CD4-positive, alpha-beta T cell treated with Interferon gamma for 1 hour (primary cell): ENCODE measurements around the gene PPP1R3D.

Experiments
- DNase-seq: peaks from one replicate; pipeline ENCODE4 v3.0.0-alpha.2; 2020

PPP1R3D gene

GRCh38 chr20:59947376-59947775, 7.3 kb upstream of the PPP1R3D start:
- DNase-seq: no peak

DNA sequence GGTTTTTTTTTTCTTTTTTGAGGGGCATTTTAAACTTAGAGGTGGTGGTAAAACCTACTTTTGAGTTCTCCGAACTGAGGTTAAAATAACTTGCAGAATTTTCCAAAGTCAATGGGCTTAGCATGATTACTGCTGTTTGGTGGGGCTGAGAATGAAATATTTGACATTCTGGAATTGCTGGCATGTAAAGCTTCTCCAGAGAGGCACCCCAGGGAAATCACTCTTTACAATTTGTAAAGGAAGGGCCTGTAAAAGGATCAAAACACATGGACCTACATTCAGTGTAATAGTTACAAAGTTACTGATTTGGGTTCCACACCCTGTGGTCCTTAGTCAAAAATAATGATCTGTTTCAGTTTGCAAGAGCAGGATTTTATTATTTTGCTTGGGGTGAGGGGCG, 5.6 kb upstream of the PPP1R3D start:
- no peak for DNase-seq

DNA sequence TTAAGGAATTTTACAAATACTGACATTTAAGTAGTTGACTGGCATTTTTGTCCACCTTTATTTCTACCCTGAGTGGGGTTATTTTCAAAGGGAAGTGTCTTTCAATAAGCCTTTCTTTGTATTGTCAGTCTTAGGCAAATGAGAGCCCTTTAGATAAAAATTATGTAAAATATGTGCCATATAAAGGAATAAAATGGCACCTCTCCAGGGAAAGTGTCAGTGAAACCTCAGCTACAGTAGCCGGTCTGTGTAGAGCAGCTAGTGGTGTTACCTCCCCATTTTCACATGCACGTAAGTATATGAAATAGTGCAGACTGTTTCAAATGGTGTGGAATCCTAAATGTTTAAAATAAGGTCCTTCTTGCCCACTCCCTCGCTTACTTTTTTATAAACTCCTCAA, 5.1 kb upstream of the PPP1R3D start:
- DNase-seq: no peak

DNA sequence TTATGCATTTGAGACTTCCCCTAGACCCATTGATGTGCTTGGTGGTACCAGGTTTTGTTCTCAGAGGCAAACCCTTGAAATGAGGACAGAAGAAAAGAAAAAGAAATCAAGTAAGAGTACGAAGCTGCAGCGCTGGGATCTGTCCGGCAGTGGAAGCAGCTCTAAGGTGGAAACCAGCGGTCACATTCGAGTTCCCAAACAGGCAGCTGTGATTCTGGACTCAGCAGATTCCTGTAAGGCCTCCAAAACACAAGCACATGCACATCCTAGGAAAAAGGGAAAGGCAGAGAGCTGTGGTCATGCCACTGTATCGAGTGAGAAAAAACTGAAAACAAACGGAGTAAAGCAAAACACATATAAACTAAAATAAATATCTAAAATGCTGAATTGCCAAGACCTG, 4.6 kb upstream of the PPP1R3D start:
- DNase-seq: no peak

GRCh38 chr20:59942245-59942644, 2.1 kb upstream of the PPP1R3D start:
- no peak for DNase-seq

GRCh38 chr20:59940956-59941294, 820 bp upstream of the PPP1R3D start:
- no peak for DNase-seq

- DNase-seq: no peak
Measured at GRCh38 chr20:59939879-59940128, 301 bp downstream of the PPP1R3D start.

DNA sequence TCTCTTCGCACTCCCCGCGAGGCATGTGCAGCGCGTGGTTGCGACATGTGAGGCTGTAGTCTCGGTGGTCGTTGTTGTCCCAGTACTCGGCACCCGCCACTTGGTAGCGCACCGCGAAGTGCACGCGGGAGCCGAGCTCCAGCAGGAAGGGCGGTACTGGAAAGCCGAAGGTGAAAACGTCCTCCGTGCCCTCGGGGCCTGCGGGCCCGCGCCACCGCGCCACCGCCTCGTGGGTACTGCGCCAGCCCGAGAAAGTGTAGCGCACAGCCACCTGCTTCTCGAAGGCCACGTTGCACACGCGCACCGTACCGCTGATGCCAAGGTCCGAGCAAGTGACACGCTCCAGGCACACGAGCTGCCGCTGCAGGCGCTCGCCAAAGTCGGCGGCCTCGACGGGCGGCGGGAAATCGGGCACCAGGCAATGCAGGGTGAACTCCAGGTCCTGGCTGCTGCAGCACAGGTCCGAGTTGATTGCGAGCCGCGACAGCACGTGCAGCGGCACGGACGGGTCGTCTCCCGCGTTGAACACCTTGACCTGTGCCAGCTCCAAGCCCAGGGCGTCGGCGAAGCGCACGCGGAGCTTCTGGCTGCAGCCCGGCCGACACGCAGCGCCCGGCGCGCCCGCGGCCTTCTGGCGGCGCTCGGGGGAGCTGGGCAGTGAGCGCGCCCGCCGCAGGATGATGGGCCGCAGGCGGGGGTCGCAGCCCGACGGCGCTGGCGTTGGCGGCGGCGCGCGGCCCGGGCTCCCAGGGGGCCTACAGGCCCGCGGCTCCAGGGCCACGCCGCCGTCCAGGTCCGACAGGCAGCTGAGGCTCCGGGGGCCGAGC, 840 bp downstream of the PPP1R3D start:
- no peak for DNase-seq

- DNase-seq: no peak
Measured at GRCh38 chr20:59938696-59939051, 1.4 kb downstream of the PPP1R3D start.

DNA sequence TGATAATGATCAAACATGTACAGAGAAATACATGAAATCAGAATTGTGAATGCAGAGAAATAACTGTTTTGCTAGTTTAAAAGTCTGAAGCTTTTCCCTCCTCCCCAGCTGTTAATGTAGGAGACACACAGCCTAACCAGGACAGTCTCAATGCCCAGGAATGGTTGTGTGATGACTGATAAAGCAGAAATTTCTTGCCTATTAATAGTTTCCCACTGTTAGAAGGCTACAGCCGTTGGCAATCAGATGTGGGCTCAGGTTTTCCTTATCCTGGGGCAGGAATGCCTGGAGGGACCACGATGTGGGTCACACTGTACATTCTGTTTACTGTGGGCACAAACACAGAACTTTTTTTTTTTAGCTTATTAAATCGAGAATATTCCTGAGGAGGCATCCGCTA, 1.9 kb downstream of the PPP1R3D start:
- no peak for DNase-seq

GRCh38 chr20:59937150-59937549, 3.0 kb downstream of the PPP1R3D start:
- DNase-seq: no peak

DNA sequence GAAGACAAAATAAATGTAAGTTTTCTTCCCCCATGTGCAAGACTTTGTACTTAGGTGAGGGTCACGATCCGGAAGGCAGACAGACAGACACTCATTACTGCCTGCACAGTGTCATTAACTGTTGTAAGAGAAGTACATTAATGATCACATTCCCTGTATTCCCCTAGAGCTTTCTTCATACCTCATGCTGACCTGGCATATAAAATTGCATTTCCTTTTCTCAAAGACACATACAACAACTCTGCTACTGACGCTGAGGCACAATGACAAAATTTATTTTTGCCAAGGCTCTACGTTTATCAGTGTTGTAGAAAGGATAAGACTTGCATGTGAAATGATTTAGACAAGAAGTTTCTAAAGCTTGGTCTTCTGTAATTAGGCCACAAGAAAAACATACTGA, 3.7 kb downstream of the PPP1R3D start:
- DNase-seq: no peak

DNA sequence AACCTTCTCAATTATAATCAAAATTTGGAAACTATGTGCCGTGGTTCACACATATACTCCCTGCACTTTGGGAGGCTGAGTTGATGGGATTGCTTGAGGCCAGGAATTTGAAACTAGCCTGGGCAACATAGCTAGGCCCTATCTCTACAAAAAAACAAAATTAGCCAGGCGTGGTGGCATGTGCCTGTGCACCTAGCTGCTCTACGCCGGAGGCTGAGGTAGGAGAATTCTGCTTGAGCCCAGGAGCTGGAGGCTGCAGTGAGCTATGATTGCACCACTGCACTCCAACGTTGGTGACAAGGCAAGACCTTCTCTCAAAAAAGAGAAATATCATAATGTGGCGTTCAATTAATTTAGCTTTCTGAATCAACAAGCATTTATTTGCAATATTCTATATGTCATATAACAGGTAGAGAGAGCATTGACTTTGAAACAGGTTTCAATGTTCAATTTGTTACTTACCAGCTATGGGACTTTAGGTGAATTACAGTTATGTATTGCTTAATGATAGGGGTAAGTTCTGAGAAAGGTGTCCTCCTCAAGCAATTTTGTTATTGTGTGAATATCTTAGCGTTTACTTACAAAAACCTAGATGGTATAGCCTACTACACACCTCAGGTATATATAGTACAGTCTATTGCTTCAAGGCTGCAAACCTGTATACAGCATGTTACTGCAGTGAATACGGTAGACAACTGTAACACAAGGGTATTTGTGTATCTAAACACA, 4.5 kb downstream of the PPP1R3D start:
- DNase-seq: no peak

- peak; percentile 74 for DNase-seq
Measured at GRCh38 chr20:59933849-59934585, 6.1 kb downstream of the PPP1R3D start.

GRCh38 chr20:59933296-59933848, 6.7 kb downstream of the PPP1R3D start, which contains the start of gene SYCP2:
SYCP2 (minus strand) TSS chr20:59933637; CDS start chr20:59922413, 11,224 bp downstream.
- peak; percentile 73 for DNase-seq

DNA sequence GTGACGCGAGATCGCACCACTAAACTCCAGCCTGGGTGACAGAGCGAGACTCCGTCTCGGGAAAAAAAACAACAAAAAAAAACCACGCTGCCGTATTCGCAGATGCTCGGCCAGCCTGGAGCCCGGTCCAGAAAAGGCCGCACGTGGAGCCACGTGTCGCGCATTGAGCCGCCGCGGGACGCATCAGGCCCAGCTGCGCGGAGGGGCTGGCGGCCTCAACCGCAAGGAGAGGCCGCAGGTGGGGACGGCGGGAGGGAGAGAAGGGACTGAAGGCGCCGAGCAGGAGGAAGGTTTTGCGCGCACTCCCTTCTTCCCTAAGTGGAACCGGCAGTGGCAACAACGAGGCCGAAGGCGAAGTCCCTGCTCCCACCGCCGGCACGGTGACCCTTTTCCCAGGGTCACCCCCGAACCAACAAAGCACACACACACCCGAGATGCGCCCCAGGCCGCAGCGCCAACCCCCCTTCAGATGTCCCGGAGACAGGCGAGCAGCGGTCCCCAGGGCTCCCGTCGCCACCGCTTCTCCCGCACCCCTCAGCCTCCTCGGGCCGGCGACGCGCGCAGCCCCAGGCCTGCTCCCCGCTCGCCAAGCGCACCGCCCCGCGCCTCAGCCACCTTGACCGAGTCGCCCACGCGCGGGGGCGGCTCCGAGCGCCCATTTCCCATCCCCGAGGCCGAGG, 7.3 kb downstream of the PPP1R3D start:
- no peak for DNase-seq

- DNase-seq: no peak
Measured at GRCh38 chr20:59931511-59932312, 8.4 kb downstream of the PPP1R3D start.

DNA sequence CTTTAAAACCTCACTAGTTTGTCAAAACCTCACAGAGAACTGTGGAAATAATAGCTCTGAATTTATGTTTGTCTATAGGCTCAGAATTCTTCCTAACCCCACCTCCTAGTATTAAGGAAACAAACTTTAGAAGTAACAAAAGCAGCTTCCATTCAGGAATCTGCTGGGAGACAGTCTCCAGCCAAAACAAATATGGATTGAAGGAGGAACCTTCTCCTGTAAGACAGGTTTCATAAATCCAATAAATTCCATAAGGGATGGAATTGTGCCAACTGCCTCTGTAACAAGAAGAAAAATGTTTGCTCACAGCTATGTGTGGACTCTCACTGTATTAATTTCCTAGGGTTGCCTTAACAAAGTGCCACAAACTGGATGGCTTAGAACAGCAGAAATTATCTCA, 14.2 kb downstream of the PPP1R3D start:
- DNase-seq: no peak

DNA sequence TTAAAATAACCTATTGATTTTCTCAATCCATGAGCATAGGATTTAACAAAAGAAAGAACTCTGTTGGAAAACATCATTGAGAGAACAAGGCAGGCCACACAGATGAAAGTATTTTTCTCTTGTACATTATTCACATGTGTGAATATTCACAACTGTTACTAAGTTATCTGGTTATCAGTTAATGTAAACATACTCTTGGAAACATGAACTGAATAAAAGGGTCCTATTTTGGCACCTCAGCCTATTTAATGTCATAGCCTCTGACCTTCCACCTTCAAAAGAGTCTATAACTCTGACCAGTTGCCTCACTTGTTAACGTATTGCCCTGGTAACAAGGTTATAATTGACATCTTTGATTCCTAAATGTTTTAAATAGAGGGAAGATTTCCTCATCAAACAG, 14.7 kb downstream of the PPP1R3D start:
- no peak for DNase-seq

- no peak for DNase-seq
Measured at GRCh38 chr20:59923514-59923913, 16.6 kb downstream of the PPP1R3D start.

- no peak for DNase-seq
Measured at GRCh38 chr20:59920944-59921343, 19.2 kb downstream of the PPP1R3D start.

DNA sequence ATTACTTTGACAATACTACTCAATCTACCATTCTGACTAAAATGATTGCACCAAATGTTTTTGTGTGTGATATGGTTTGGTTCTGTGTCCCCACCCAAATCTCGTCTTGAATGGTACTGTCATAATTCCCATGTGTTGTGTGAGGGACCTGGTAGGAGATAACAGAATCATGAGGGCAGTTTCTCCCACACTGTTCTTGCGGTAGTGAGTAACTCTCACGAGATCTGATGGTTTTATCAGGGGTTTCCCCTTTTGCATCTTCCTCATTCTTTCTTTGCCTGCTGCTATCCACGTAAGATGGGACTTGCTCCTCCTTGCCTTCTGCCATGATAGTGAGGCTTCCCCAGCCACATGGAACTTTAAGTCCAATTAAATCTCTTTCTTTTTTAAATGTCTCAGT, 27.5 kb downstream of the PPP1R3D start:
- no peak for DNase-seq
